ENCODE measurements around the gene SLC9A8. TPM values are rescaled to one million over a fixed set of nuclear protein-coding genes. Genes with fewer than 3 reads are reported as not detected.

The SLC9A8 gene
- total RNA-seq, 1 experiment from 2014 or later, result 21.4 TPM

DNA sequence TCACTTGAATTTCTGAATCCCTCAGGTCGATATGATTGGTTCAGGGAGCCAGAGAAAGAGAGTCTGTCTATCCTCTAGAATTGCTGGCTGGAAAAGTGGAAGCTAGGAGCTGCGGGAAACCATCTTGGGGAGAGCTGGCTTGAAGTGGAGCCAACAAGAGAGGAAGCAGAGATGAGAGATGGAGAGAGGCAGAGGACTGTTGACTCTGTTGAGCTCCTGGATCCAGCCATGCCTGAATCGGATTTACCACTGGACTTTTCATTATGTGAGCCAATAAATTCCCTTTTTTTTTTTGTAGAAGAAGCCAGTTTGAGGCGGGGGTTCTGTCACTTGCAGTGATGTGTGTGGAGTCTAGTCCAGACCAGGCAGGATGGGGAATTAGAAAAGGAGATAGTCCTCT lies 13.9 kb upstream of the SLC9A8 start:
- no peak for TF ChIP-seq EZH2 (IDR thresholded peaks at IDR 0.05; ENCODE audit: low read depth)
- TF ChIP-seq, protein P1, sequence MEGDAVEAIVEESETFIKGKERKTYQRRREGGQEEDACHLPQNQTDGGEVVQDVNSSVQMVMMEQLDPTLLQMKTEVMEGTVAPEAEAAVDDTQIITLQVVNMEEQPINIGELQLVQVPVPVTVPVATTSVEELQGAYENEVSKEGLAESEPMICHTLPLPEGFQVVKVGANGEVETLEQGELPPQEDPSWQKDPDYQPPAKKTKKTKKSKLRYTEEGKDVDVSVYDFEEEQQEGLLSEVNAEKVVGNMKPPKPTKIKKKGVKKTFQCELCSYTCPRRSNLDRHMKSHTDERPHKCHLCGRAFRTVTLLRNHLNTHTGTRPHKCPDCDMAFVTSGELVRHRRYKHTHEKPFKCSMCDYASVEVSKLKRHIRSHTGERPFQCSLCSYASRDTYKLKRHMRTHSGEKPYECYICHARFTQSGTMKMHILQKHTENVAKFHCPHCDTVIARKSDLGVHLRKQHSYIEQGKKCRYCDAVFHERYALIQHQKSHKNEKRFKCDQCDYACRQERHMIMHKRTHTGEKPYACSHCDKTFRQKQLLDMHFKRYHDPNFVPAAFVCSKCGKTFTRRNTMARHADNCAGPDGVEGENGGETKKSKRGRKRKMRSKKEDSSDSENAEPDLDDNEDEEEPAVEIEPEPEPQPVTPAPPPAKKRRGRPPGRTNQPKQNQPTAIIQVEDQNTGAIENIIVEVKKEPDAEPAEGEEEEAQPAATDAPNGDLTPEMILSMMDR (conservative IDR thresholded peaks at IDR 0.05), result no peak
- no TSS peak for BruUV-seq (replicated peaks)
- no peaks in the 10 kb centered on the region for H3K79me2 ChIP-seq (ENCODE audit: low read depth)
- no peak overlapping the region for H2AFZ ChIP-seq
- H3K27ac ChIP-seq, result no peak overlapping the region
- H3F3A ChIP-seq (ENCODE audit: insufficient read depth, low read depth), result peaks cover 9% of the 10 kb centered on the region
- no peak overlapping the region for H3K4me2 ChIP-seq
- peaks cover 21% of the 10 kb centered on the region for H3K4me1 ChIP-seq (replicated peaks; ENCODE audit: insufficient read depth)
- H3K4me3 ChIP-seq, result no peak overlapping the region
- no peaks in the 10 kb centered on the region for H3K27me3 ChIP-seq (ENCODE audit: insufficient read depth, low read depth)
- no peaks in the 10 kb centered on the region for H3K9me3 ChIP-seq (ENCODE audit: insufficient read depth, low read depth)
- intact Hi-C loops (cut with micrococcal nuclease; ENCODE audit: unreplicated experiment), result no loop called here
- H4K20me1 ChIP-seq (ENCODE audit: insufficient read depth), result no peaks in the 10 kb centered on the region
- H3K36me3 ChIP-seq (ENCODE audit: low read depth), result no peaks in the 10 kb centered on the region
- ChIA-PET POLR2A (ENCODE audit: unreplicated experiment) (no interaction called here), CTCF (no interaction called here)
- H3K9me2 ChIP-seq (ENCODE audit: insufficient read depth), result no peaks in the 10 kb centered on the region
- no peak for DNase-seq

DNA sequence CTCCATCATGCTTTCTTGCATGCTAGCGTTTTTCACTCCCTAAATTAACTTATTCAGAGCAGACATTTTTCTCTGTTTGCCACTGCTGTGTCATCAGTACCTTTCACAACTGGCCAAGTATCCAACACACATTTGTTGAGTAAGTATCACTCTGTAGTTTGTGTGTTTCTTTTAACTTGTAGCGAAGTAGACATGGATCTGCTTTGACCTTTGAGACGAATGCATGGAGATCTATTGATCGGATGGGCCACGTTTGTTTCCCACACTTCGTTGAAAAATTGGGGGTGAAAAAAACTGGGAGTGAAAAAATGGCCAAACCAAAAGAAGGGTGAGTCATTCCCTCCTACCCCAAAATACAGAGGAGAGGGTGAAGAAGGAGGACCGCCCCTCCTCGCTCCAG lies 12.9 kb upstream of the SLC9A8 start:
- Histone ChIP-seq H3K4me1 (replicated peaks; ENCODE audit: insufficient read depth) (peaks cover 21% of the 10 kb centered on the region), H3F3A (ENCODE audit: insufficient read depth, low read depth) (peaks cover 12% of the 10 kb centered on the region), H3K79me2 (ENCODE audit: low read depth) (no peaks in the 10 kb centered on the region), H3K4me3 (no peak overlapping the region), H3K4me2 (no peak overlapping the region), H3K9me2 (ENCODE audit: insufficient read depth) (no peaks in the 10 kb centered on the region), H3K27me3 (ENCODE audit: insufficient read depth, low read depth) (no peaks in the 10 kb centered on the region), H3K9me3 (ENCODE audit: insufficient read depth, low read depth) (no peaks in the 10 kb centered on the region), H2AFZ (no peak overlapping the region), H3K27ac (no peak overlapping the region), H3K36me3 (ENCODE audit: low read depth) (no peaks in the 10 kb centered on the region), H4K20me1 (ENCODE audit: insufficient read depth) (no peaks in the 10 kb centered on the region)
- TF ChIP-seq EZH2 (IDR thresholded peaks at IDR 0.05; ENCODE audit: low read depth), result no peak
- TF ChIP-seq, protein P1 (conservative IDR thresholded peaks at IDR 0.05), result no peak
- no TSS peak for BruUV-seq (replicated peaks)
- intact Hi-C loops (cut with micrococcal nuclease; ENCODE audit: unreplicated experiment), result no loop called here
- CTCF ChIA-PET, result no interaction called here
- POLR2A ChIA-PET (ENCODE audit: unreplicated experiment), result no interaction called here
- DNase-seq, result no peak

DNA sequence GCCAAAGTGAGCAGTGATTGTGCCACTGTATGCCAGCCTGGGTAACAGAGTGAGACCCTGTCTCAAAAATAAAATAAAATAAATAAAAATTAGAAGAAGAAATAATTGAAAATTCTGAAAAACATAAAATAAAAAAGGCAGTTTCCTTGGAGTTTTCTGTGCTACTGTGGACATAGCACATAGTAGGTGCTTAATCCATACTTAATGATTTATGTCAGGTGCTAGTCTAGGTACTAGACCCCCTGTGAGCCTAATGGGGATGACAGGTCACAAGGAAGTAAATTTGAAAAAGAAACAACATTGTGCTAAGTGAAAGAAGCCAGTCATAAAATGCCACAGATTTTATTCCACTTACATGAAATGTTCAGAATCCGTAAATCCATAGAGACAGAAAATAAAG lies 9.2 kb upstream of the SLC9A8 start:
- Histone ChIP-seq H2AFZ (no peak overlapping the region), H3F3A (ENCODE audit: insufficient read depth, low read depth) (peaks cover 45% of the 10 kb centered on the region), H3K4me2 (no peak overlapping the region), H3K79me2 (ENCODE audit: low read depth) (no peaks in the 10 kb centered on the region), H3K4me3 (no peak overlapping the region), H3K4me1 (replicated peaks; ENCODE audit: insufficient read depth) (peaks cover 51% of the 10 kb centered on the region), H3K9me2 (ENCODE audit: insufficient read depth) (no peaks in the 10 kb centered on the region), H3K9me3 (ENCODE audit: insufficient read depth, low read depth) (no peaks in the 10 kb centered on the region), H3K27ac (peak overlapping the region; percentile 98), H3K27me3 (ENCODE audit: insufficient read depth, low read depth) (no peaks in the 10 kb centered on the region), H4K20me1 (ENCODE audit: insufficient read depth) (no peaks in the 10 kb centered on the region), H3K36me3 (ENCODE audit: low read depth) (no peaks in the 10 kb centered on the region)
- ChIA-PET CTCF (no interaction called here), POLR2A (ENCODE audit: unreplicated experiment) (no interaction called here)
- intact Hi-C loops (cut with micrococcal nuclease; ENCODE audit: unreplicated experiment), result no loop called here
- DNase-seq, result no peak
- TF ChIP-seq, protein P1 (conservative IDR thresholded peaks at IDR 0.05), result no peak
- TF ChIP-seq EZH2 (IDR thresholded peaks at IDR 0.05; ENCODE audit: low read depth), result no peak
- BruUV-seq (replicated peaks), result no TSS peak
